H9 (cell line): ENCODE measurements around the gene ARMC10. TPM values are rescaled to one million over a fixed set of nuclear protein-coding genes. Genes with fewer than 3 reads are reported as not detected.

ENCODE experiments used
- DNase-seq: peaks from one replicate; pipeline ENCODE4 v3.0.0-alpha.2; 2017
- H2AFZ ChIP-seq: one replicate; pipeline ENCODE4 v1.6.1; 2013; ENCODE audit warnings: mild to moderate bottlenecking, low read length, control low read depth, moderate library complexity
- H2AK5ac ChIP-seq: 2 replicates; pipeline ENCODE4 v1.6.1; 2013; ENCODE audit warnings: low read length, control low read depth, mixed read lengths; ENCODE audit not compliant: insufficient read length
- H2BK120ac ChIP-seq: one replicate; pipeline ENCODE4 v1.6.1; 2013; ENCODE audit warnings: low read depth, mild to moderate bottlenecking, low read length, control low read depth, inconsistent platforms; ENCODE audit not compliant: poor library complexity, severe bottlenecking
- H2BK12ac ChIP-seq: 2 replicates; pipeline ENCODE4 v1.6.1; 2013; ENCODE audit warnings: low read length, control low read depth, mixed read lengths, low read depth; ENCODE audit not compliant: insufficient read length
- H2BK15ac ChIP-seq: 2 replicates; pipeline ENCODE4 v1.6.1; 2013; ENCODE audit warnings: low read depth, low read length, control low read depth
- H2BK20ac ChIP-seq: one replicate; pipeline ENCODE4 v1.6.1; 2013; ENCODE audit warnings: low read depth, mild to moderate bottlenecking, low read length, control low read depth, inconsistent platforms; ENCODE audit not compliant: poor library complexity, severe bottlenecking
- H2BK5ac ChIP-seq: 2 replicates; pipeline ENCODE4 v1.6.1; 2013; ENCODE audit warnings: low read length, control low read depth, mixed read lengths; ENCODE audit not compliant: insufficient read length
- H3K14ac ChIP-seq: 2 replicates; pipeline ENCODE4 v1.6.1; 2013; ENCODE audit warnings: low read length, control low read depth; ENCODE audit not compliant: insufficient read depth
- H3K18ac ChIP-seq: 2 replicates; pipeline ENCODE4 v1.6.1; 2013; ENCODE audit warnings: low read depth, mild to moderate bottlenecking, mixed read lengths, low read length, control low read depth; ENCODE audit not compliant: insufficient read length
- H3K23ac ChIP-seq: 2 replicates; pipeline ENCODE4 v1.6.1; 2013; ENCODE audit warnings: low read length, control low read depth, mixed read lengths, low read depth; ENCODE audit not compliant: insufficient read length
- H3K23me2 ChIP-seq: 2 replicates; pipeline ENCODE4 v1.6.1; 2013; ENCODE audit warnings: low read depth, mild to moderate bottlenecking, mixed read lengths, low read length, control low read depth; ENCODE audit not compliant: insufficient read length, poor library complexity, severe bottlenecking
- H3K27ac ChIP-seq: 2 replicates; pipeline ENCODE4 v1.5.1; 2013; ENCODE audit warnings: low read length, control low read depth, mixed read lengths, low read depth; ENCODE audit not compliant: insufficient read length
- H3K27me3 ChIP-seq: 2 replicates; pipeline ENCODE4 v1.6.1; 2013; ENCODE audit warnings: low read length, control low read depth, inconsistent platforms; ENCODE audit not compliant: insufficient read depth
- H3K4ac ChIP-seq: 2 replicates; pipeline ENCODE4 v1.6.1; 2013; ENCODE audit warnings: low read depth, mild to moderate bottlenecking, control low read depth, inconsistent platforms, low read length, moderate library complexity
- H3K4me1 ChIP-seq: 2 replicates; pipeline ENCODE4 v1.6.1; 2013; ENCODE audit warnings: low read length, control low read depth, inconsistent platforms; ENCODE audit not compliant: insufficient read depth
- H3K4me2 ChIP-seq: 2 replicates; pipeline ENCODE4 v1.6.1; 2013; ENCODE audit warnings: low read length, control low read depth, mixed read lengths; ENCODE audit not compliant: insufficient read length, insufficient read depth
- H3K56ac ChIP-seq: 2 replicates; pipeline ENCODE4 v1.6.1; 2013; ENCODE audit warnings: low read depth, mild to moderate bottlenecking, mixed read lengths, low read length, control low read depth; ENCODE audit not compliant: insufficient read length
- H3K79me1 ChIP-seq: 2 replicates; pipeline ENCODE4 v1.6.1; 2013; ENCODE audit warnings: low read depth, mild to moderate bottlenecking, moderate library complexity, low read length, control low read depth, inconsistent platforms; ENCODE audit not compliant: insufficient read depth, poor library complexity, severe bottlenecking
- H3K79me2 ChIP-seq: 2 replicates; pipeline ENCODE4 v1.6.1; 2013; ENCODE audit warnings: low read length, control low read depth, inconsistent platforms; ENCODE audit not compliant: insufficient read depth
- H3K9ac ChIP-seq: 2 replicates; pipeline ENCODE4 v1.6.1; 2013; ENCODE audit warnings: low read length, control low read depth, mixed read lengths; ENCODE audit not compliant: insufficient read length; ENCODE audit errors: extremely low read depth
- H3K9me3 ChIP-seq: one replicate; pipeline ENCODE4 v1.6.1; 2013; ENCODE audit warnings: low read depth, low read length, inconsistent platforms; ENCODE audit not compliant: control insufficient read depth
- H3T11ph ChIP-seq: one replicate; pipeline ENCODE4 v1.6.1; 2013; ENCODE audit warnings: mild to moderate bottlenecking, low read length, control low read depth, inconsistent platforms
- H4K20me1 ChIP-seq: one replicate; pipeline ENCODE4 v1.6.1; 2013; ENCODE audit not compliant: control insufficient read depth, insufficient read length, insufficient read depth
- H4K5ac ChIP-seq: 2 replicates; pipeline ENCODE4 v1.6.1; 2013; ENCODE audit warnings: low read depth, mild to moderate bottlenecking, mixed read lengths, low read length, control low read depth; ENCODE audit not compliant: insufficient read length
- H4K8ac ChIP-seq: replicated peaks from 2 replicates; pipeline ENCODE4 v1.6.1; 2013; ENCODE audit warnings: low read length, control low read depth, mixed read lengths, low read depth; ENCODE audit not compliant: insufficient read length
- H4K91ac ChIP-seq: 2 replicates; pipeline ENCODE4 v1.6.1; 2013; ENCODE audit warnings: low read depth, mild to moderate bottlenecking, moderate library complexity, mixed read lengths, low read length, control low read depth; ENCODE audit not compliant: insufficient read length
- H3K27ac Mint-ChIP-seq, 3 experiments: 2 replicates in 2 of 3; 3 replicates in 1 of 3; pipeline ENCODE4 v1.8.0; 2020 to 2021; ENCODE audit warnings: mixed read lengths in 3 of 3, mild to moderate bottlenecking in 1 of 3, moderate library complexity in 1 of 3
- H3K27me3 Mint-ChIP-seq: 2 replicates; pipeline ENCODE4 v1.8.0; 2021; ENCODE audit warnings: low read depth, mild to moderate bottlenecking, moderate library complexity, mixed read lengths
- H3K36me3 Mint-ChIP-seq, 3 experiments: 2 replicates in 2 of 3; 3 replicates in 1 of 3; pipeline ENCODE4 v1.8.0; 2020 to 2021; ENCODE audit warnings: low read depth in 3 of 3, mixed read lengths in 3 of 3; ENCODE audit not compliant: insufficient read depth in 1 of 3
- H3K4me1 Mint-ChIP-seq, 2 experiments: 2 replicates each; pipeline ENCODE4 v1.8.0; 2020; ENCODE audit warnings: mixed read lengths in 2 of 2
- H3K4me3 Mint-ChIP-seq, 2 experiments: 2 replicates in 1 of 2; 3 replicates in 1 of 2; pipeline ENCODE4 v1.8.0; 2020 to 2021; ENCODE audit warnings: mild to moderate bottlenecking in 2 of 2, mixed read lengths in 2 of 2, moderate library complexity in 1 of 2
- H3K9me3 Mint-ChIP-seq, 2 experiments: 2 replicates in 1 of 2; 3 replicates in 1 of 2; pipeline ENCODE4 v1.8.0; 2020; ENCODE audit warnings: mild to moderate bottlenecking in 2 of 2, mixed read lengths in 2 of 2, moderate library complexity in 1 of 2
- CTCF ChIP-seq: fragments of 200-600 bp; sonication (generic); conservative IDR thresholded peaks from 3 replicates; pipeline ENCODE4 v1.8.0; 2021; ENCODE audit warnings: antibody characterized with exemption, mild to moderate bottlenecking
- WGBS: extraction: QIAGEN DNeasy Blood & Tissue Kit; methylation state at CpG from one replicate; pipeline ENCODE4 v1.1.7; 2013; ENCODE audit warnings: missing lambda C conversion rate, low lambda C conversion rate, mixed read lengths; ENCODE audit not compliant: insufficient read length; ENCODE audit errors: extremely low coverage; 5-methylcytosine and 5-hydroxymethylcytosine counted together
- total RNA-seq: library from RNA; stranded (reverse); gene quantifications from 2 replicates; pipeline ENCODE4 v1.2.1, GENCODE V29; 2021

ARMC10 gene
- total RNA-seq, 1 experiment from 2014 or later: 46.8 TPM

DNA sequence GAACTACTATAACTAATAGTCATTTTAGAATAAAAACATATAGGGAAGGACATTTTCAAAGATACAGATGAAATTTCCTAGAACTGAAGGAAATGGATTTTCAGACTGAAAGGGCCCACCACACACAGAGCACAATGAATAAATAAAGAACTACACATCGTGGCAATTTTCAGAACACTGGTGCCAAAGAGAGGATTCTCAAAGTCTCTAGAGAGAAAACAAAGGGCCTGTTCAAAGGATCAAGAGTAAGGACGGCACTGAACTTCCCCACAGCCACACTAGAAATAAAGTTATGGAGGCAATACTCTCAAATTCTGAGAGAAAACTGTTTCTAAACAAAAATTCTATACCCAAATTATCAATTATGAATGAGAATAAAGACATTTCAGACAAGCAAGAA, 52.1 kb downstream of the ARMC10 start:
- Histone ChIP-seq H2BK20ac (no peak overlapping the region), H3K27me3 (no peaks in the 10 kb centered on the region), H3K79me1 (peaks cover 3% of the 10 kb centered on the region), H3K56ac (no peak overlapping the region), H2BK12ac (no peak overlapping the region), H3K23ac (no peak overlapping the region), H3K9me3 (no peaks in the 10 kb centered on the region), H4K20me1 (no peaks in the 10 kb centered on the region), H2BK5ac (no peak overlapping the region), H3K18ac (no peak overlapping the region), H3K23me2 (no peaks in the 10 kb centered on the region), H3K4me2 (no peak overlapping the region), H2BK15ac (no peak overlapping the region), H4K8ac (no peak overlapping the region), H4K91ac (no peak overlapping the region), H4K5ac (no peak overlapping the region), H2BK120ac (no peak overlapping the region), H2AK5ac (no peak overlapping the region), H3T11ph (no peak overlapping the region), H2AFZ (no peak overlapping the region), H3K79me2 (no peaks in the 10 kb centered on the region; the same call in 1 of the 2 replicates), H3K9ac (no peak overlapping the region), H3K27ac (no peak overlapping the region), H3K4me1 (no peaks in the 10 kb centered on the region), H3K14ac (no peak overlapping the region), H3K4ac (no peak overlapping the region)
- Mint-ChIP-seq H3K27me3 (no peaks in the 10 kb centered on the region), H3K27ac (no peak overlapping the region), H3K36me3 (peaks cover 3 to 16% (median 12%) of the 10 kb centered on the region in 3 experiments; a peak in 6 of 7 replicates), H3K9me3 (no peaks in the 10 kb centered on the region), H3K4me3 (no peak overlapping the region), H3K4me1 (no peaks in the 10 kb centered on the region)
- DNase-seq: no peak
- TF ChIP-seq CTCF: no peak
- no CpG with 5 or more reads among the region's 2 CpGs for WGBS
